ENCODE results near the gene ZNF521. TPM values are rescaled to one million over a fixed set of nuclear protein-coding genes. Genes with fewer than 3 reads are reported as not detected.

Gene ZNF521
- total RNA-seq, 2 experiments from 2014 or later, result 0.85 to 2.8 TPM

DNA sequence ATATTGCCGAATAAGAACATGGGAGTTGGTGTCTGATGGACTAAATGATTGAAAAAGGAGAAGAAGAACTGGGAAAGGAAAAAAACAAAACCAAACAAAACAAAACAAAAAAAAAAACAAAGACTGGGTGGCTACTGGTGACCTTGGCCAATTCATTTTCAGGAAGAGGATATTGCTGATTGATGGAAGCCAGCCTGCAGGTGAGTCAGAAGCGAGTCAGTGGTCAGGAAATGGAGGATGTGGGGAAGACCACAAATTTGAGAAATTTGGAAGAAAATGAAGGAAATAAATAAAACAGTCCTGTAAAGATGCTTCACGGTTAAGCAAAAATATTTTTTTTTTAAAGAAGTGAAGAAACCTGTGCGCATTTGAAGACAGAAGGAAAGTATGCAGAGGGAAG lies 296.9 kb downstream of the ZNF521 start:
- Histone ChIP-seq H3K27ac (ENCODE audit: low read depth, low read length, poor library complexity, severe bottlenecking) (no peak overlapping the region), H3K79me2 (ENCODE audit: insufficient read depth, low read depth, low read length) (no peaks in the 10 kb centered on the region), H3K36me3 (ENCODE audit: insufficient read depth, low read length) (no peaks in the 10 kb centered on the region), H2AFZ (ENCODE audit: low read length) (no peak overlapping the region), H4K20me1 (ENCODE audit: insufficient read depth, low read length) (no peaks in the 10 kb centered on the region), H3K9me3 (ENCODE audit: low read length) (no peaks in the 10 kb centered on the region), H3K9me2 (ENCODE audit: insufficient read depth, low read length) (no peaks in the 10 kb centered on the region), H3K4me3 (ENCODE audit: low read depth, low read length, poor library complexity, severe bottlenecking) (no peak overlapping the region), H3K4me1 (ENCODE audit: insufficient read depth, low read length, poor library complexity, severe bottlenecking) (no peaks in the 10 kb centered on the region), H3K4me2 (ENCODE audit: low read length) (no peak overlapping the region)
- no peak for DNase-seq (ENCODE audit: low spot score)
- ChIA-PET CTCF (ENCODE audit: unreplicated experiment) (no interaction called here), POLR2A (no interaction called here)
- no TSS peak for BruUV-seq (replicated peaks)
- intact Hi-C loops (cut with micrococcal nuclease; ENCODE audit: unreplicated experiment), result no loop called here
- TF ChIP-seq, protein P1, sequence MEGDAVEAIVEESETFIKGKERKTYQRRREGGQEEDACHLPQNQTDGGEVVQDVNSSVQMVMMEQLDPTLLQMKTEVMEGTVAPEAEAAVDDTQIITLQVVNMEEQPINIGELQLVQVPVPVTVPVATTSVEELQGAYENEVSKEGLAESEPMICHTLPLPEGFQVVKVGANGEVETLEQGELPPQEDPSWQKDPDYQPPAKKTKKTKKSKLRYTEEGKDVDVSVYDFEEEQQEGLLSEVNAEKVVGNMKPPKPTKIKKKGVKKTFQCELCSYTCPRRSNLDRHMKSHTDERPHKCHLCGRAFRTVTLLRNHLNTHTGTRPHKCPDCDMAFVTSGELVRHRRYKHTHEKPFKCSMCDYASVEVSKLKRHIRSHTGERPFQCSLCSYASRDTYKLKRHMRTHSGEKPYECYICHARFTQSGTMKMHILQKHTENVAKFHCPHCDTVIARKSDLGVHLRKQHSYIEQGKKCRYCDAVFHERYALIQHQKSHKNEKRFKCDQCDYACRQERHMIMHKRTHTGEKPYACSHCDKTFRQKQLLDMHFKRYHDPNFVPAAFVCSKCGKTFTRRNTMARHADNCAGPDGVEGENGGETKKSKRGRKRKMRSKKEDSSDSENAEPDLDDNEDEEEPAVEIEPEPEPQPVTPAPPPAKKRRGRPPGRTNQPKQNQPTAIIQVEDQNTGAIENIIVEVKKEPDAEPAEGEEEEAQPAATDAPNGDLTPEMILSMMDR (conservative IDR thresholded peaks at IDR 0.05; ENCODE audit: low read length), result no peak
- no peak for TF ChIP-seq EZH2phosphoT487 (IDR thresholded peaks at IDR 0.05; ENCODE audit: borderline replicate concordance, low read depth, low read length)

DNA sequence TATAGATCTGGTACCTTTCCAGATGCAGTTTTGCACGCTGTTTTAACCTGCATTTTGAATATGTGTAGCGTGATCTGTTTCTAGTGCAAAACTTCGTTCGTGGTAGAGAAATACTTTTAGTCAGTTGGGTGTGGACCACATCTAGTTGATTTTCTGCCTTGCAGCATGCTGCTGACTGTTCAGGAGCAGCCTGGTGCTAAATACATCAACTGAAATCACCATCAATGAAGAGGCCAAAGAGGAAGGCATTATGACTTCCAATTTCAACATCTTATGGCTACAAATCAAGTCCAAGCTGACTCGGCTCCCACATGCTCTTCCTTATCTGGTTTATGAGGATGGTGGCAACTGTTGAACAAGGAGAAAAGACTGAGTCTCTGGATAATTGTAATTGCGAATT lies 298.5 kb downstream of the ZNF521 start:
- no peaks in the 10 kb centered on the region for H3K9me3 ChIP-seq (ENCODE audit: low read length)
- H4K20me1 ChIP-seq (ENCODE audit: insufficient read depth, low read length), result no peaks in the 10 kb centered on the region
- intact Hi-C loops (cut with micrococcal nuclease; ENCODE audit: unreplicated experiment), result no loop called here
- no peaks in the 10 kb centered on the region for H3K79me2 ChIP-seq (ENCODE audit: insufficient read depth, low read depth, low read length)
- BruUV-seq (replicated peaks), result no TSS peak
- H3K4me1 ChIP-seq (ENCODE audit: insufficient read depth, low read length, poor library complexity, severe bottlenecking), result no peaks in the 10 kb centered on the region
- no peaks in the 10 kb centered on the region for H3K36me3 ChIP-seq (ENCODE audit: insufficient read depth, low read length)
- ChIA-PET POLR2A (interaction anchor here (0.9 kb wide), 1 partner anchor 12 kb away, joined by 4 read pairs; no protein-coding TSS in a partner anchor), CTCF (ENCODE audit: unreplicated experiment) (no interaction called here)
- H3K4me3 ChIP-seq (ENCODE audit: low read depth, low read length, poor library complexity, severe bottlenecking), result no peak overlapping the region
- DNase-seq (ENCODE audit: low spot score), result no peak
- no peak overlapping the region for H3K27ac ChIP-seq (ENCODE audit: low read depth, low read length, poor library complexity, severe bottlenecking)
- no peaks in the 10 kb centered on the region for H3K9me2 ChIP-seq (ENCODE audit: insufficient read depth, low read length)
- H2AFZ ChIP-seq (ENCODE audit: low read length), result no peak overlapping the region
- TF ChIP-seq EZH2phosphoT487 (IDR thresholded peaks at IDR 0.05; ENCODE audit: borderline replicate concordance, low read depth, low read length), result no peak
- TF ChIP-seq, protein P1 (conservative IDR thresholded peaks at IDR 0.05; ENCODE audit: low read length), result no peak
- no peak overlapping the region for H3K4me2 ChIP-seq (ENCODE audit: low read length)

DNA sequence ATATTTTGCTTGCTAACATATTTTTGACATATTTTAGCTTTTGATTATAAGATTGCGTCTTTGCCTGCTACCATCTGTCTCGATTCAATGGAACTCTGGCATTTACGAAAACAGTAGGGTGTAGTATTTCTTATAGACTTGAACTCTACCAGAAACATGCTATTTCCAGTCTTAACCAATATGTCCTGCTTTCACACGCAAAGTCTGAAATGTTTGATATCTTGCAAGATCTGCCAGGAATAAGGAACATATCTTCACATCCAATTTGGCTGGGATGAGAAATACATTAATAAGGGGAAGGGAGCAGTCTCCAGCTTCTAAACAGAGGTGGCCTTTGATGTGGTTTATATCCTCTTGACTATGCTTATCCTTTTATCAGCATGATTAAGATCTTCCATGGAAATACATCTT lies 299.4 kb downstream of the ZNF521 start:
- POLR2A ChIA-PET, result no interaction called here
- no peaks in the 10 kb centered on the region for H3K4me1 ChIP-seq (ENCODE audit: insufficient read depth, low read length, poor library complexity, severe bottlenecking)
- BruUV-seq (replicated peaks), result no TSS peak
- TF ChIP-seq EZH2phosphoT487 (IDR thresholded peaks at IDR 0.05; ENCODE audit: borderline replicate concordance, low read depth, low read length), result no peak
- TF ChIP-seq, protein P1 (conservative IDR thresholded peaks at IDR 0.05; ENCODE audit: low read length), result no peak
- no peaks in the 10 kb centered on the region for H3K36me3 ChIP-seq (ENCODE audit: insufficient read depth, low read length)
- H3K27ac ChIP-seq (ENCODE audit: low read depth, low read length, poor library complexity, severe bottlenecking), result no peak overlapping the region
- intact Hi-C loops (cut with micrococcal nuclease; ENCODE audit: unreplicated experiment), result no loop called here
- CTCF ChIA-PET (ENCODE audit: unreplicated experiment), result no interaction called here
- no peak overlapping the region for H3K4me2 ChIP-seq (ENCODE audit: low read length)
- H3K9me3 ChIP-seq (ENCODE audit: low read length), result no peaks in the 10 kb centered on the region
- H3K4me3 ChIP-seq (ENCODE audit: low read depth, low read length, poor library complexity, severe bottlenecking), result no peak overlapping the region
- H4K20me1 ChIP-seq (ENCODE audit: insufficient read depth, low read length), result no peaks in the 10 kb centered on the region
- H3K79me2 ChIP-seq (ENCODE audit: insufficient read depth, low read depth, low read length), result no peaks in the 10 kb centered on the region
- no peaks in the 10 kb centered on the region for H3K9me2 ChIP-seq (ENCODE audit: insufficient read depth, low read length)
- H2AFZ ChIP-seq (ENCODE audit: low read length), result no peak overlapping the region
- DNase-seq (ENCODE audit: low spot score), result no peak

Data from OCI-LY7 (cell line).